ENCODE measurements around the gene ASCC2.

The ASCC2 gene

GRCh38 chr22:29742326-29742725 lies 95.7 kb downstream of the ASCC2 start:
- no peak for TF ChIP-seq EGR1 (IDR thresholded peaks at IDR 0.05)
- TF ChIP-seq FOXM1 (IDR thresholded peaks at IDR 0.05; ENCODE audit: borderline replicate concordance, low read depth) = no peak
- no peak for TF ChIP-seq TCF12 (IDR thresholded peaks at IDR 0.05; ENCODE audit: low read depth)
- TF ChIP-seq USF1 (IDR thresholded peaks at IDR 0.05) = no peak

DNA sequence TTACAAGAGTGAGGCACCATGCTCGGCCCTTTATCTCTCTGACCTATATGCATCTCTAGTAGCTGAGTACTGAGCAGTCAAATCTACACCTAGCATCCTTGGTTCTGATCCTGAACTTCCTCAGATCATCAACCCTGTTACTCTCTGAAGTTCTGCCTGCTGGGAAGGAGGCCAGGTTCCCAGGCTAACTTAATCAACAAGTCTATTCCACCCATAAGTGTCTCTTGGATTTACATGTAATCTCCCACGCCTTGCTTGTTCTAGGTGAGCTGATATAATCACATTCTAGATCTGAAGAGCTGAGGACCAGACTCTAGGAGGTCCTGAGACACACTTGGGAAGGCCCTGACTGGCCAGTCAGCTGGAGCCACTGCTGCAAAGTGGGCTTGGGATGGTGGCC lies 96.1 kb downstream of the ASCC2 start:
- no peak for TF ChIP-seq TCF12 (IDR thresholded peaks at IDR 0.05; ENCODE audit: low read depth)
- TF ChIP-seq YY1 (IDR thresholded peaks at IDR 0.05; ENCODE audit: low read depth) = no peak
- no peak for TF ChIP-seq MAX (IDR thresholded peaks at IDR 0.05)
- TF ChIP-seq REST (IDR thresholded peaks at IDR 0.05; ENCODE audit: low read depth) = no peak
- TF ChIP-seq EP300 (IDR thresholded peaks at IDR 0.05; ENCODE audit: borderline replicate concordance) = no peak
- no peak for TF ChIP-seq CEBPB (IDR thresholded peaks at IDR 0.05)

- TF ChIP-seq FOXM1 (IDR thresholded peaks at IDR 0.05; ENCODE audit: borderline replicate concordance, low read depth) (no peak), USF1 (IDR thresholded peaks at IDR 0.05) (no peak), REST (IDR thresholded peaks at IDR 0.05; ENCODE audit: low read depth) (no peak), CREB1 (IDR thresholded peaks at IDR 0.05; ENCODE audit: low read depth) (no peak), CEBPB (IDR thresholded peaks at IDR 0.05) (no peak), NFIC (IDR thresholded peaks at IDR 0.05) (no peak), EGR1 (IDR thresholded peaks at IDR 0.05) (no peak), ZBTB7A (IDR thresholded peaks at IDR 0.05; ENCODE audit: low read depth) (no peak), EP300 (IDR thresholded peaks at IDR 0.05; ENCODE audit: borderline replicate concordance) (no peak), TCF12 (IDR thresholded peaks at IDR 0.05; ENCODE audit: low read depth) (no peak), RAD21 (IDR thresholded peaks at IDR 0.05; ENCODE audit: low read depth) (no peak), MAX (IDR thresholded peaks at IDR 0.05) (no peak)
Observed at GRCh38 chr22:29740216-29740615, 97.9 kb downstream of the ASCC2 start.

DNA sequence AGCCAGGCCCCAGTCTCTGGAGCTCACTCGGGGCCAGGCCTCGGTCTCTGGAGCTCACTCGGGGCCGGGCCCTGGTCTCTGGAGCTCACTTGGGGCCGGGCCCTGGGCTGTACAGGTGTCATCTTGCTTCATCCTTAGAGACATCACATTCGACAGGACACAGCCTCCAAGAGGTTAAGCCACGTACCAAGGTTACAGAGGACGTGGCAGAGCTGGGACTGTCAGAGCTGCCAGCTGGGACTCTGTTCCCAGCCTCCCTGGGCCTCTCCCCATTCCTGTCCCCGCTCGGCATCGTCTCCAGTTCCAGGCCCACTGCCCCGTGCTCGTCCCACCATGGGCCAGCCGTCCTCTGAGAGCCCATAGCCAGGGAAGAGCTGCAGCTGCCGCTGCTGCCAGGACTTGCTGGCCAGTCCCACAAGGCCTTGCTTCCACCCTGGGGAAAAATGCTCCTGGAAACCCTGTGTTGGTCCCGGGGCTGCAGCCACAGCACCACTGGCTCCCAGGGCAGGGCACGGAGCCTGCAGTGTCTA lies 98.7 kb downstream of the ASCC2 start:
- TF ChIP-seq TEAD4 (IDR thresholded peaks at IDR 0.05) = no peak
- TF ChIP-seq RAD21 (IDR thresholded peaks at IDR 0.05; ENCODE audit: low read depth) = no peak
- TF ChIP-seq NFIC (IDR thresholded peaks at IDR 0.05) = no peak
- TF ChIP-seq TCF12 (IDR thresholded peaks at IDR 0.05; ENCODE audit: low read depth) = no peak
- TF ChIP-seq EGR1 (IDR thresholded peaks at IDR 0.05) = no peak
- TF ChIP-seq USF1 (IDR thresholded peaks at IDR 0.05) = no peak
- no peak for TF ChIP-seq REST (IDR thresholded peaks at IDR 0.05; ENCODE audit: low read depth)
- no peak for TF ChIP-seq TAF1 (IDR thresholded peaks at IDR 0.05; ENCODE audit: low read depth)
- no peak for TF ChIP-seq EP300 (IDR thresholded peaks at IDR 0.05; ENCODE audit: borderline replicate concordance)
